Measurements from ENCODE around the gene ADRA2C.

Gene ADRA2C

GRCh38 chr4:3816983-3817960, 51.1 kb downstream of the ADRA2C start:
- no peaks in the 10 kb centered on the region for H3K36me3 ChIP-seq (ENCODE audit: insufficient read depth, low read length)
- 93% methylated on average over 12 of the region's 12 CpGs for WGBS
- 0 out of 2 replicates have a peak, but pooled peaks cover 2% of the 10 kb centered on the region for H3K9me3 ChIP-seq (ENCODE audit: insufficient read depth, low read depth, low read length)
- H3K27me3 ChIP-seq (ENCODE audit: insufficient read depth, low read length), result 0 out of 2 replicates have a peak, but pooled peaks cover 2% of the 10 kb centered on the region
- no peak overlapping the region for H3K4me3 ChIP-seq (ENCODE audit: low read length)
- H3K9ac ChIP-seq (ENCODE audit: low read depth, low read length), result no peak overlapping the region
- no peak overlapping the region for H3K27ac ChIP-seq (ENCODE audit: low read depth, low read length)
- peaks cover 6% of the 10 kb centered on the region; the same call in 1 of the 2 replicates for H3K4me1 ChIP-seq (ENCODE audit: insufficient read depth, low read length)

Data from HUES64 (cell line).